CD4-positive, CD25-positive, alpha-beta regulatory T cell (primary cell): ENCODE measurements around the gene RINL. TPM values are rescaled to one million over a fixed set of nuclear protein-coding genes. Genes with fewer than 3 reads are reported as not detected.
A peak's percentile ranks its signal among the peaks of the same experiment; 100 is the strongest.
"Not testable (repeated sequence)": the region's sequence is repeated elsewhere in the genome, so short reads cannot be mapped to it uniquely, and the experiment has no call there.

Experiments used
- ATAC-seq, 2 donors: fragments of 150-1000 bp; cut with Tn5 transposase; one replicate each; pipeline ENCODE4 v1.10.0; 2021; ENCODE audit warnings: low read depth in 2 of 2, moderate number of reproducible peaks in 2 of 2, moderate library complexity in 1 of 2
- DNase-seq, 3 donors: peaks; one replicate each; pipeline versions ENCODE4 v3.0.0 to v3.0.0-alpha.2; 2012 to 2022; ENCODE audit warnings: mixed read lengths in 1 of 3
- H3K27ac ChIP-seq: one replicate; pipeline ENCODE4 v1.7.0; 2013; ENCODE audit warnings: mild to moderate bottlenecking, low read length; ENCODE audit not compliant: insufficient read depth, poor library complexity, severe bottlenecking
- H3K27me3 ChIP-seq: one replicate; pipeline ENCODE4 v1.7.0; 2013; ENCODE audit warnings: low read length; ENCODE audit not compliant: control insufficient read depth, insufficient read depth
- H3K36me3 ChIP-seq: one replicate; pipeline ENCODE4 v1.7.0; 2013; ENCODE audit warnings: mild to moderate bottlenecking, low read length, moderate library complexity; ENCODE audit not compliant: control insufficient read depth, insufficient read depth
- H3K4me1 ChIP-seq: 2 replicates; pipeline ENCODE4 v1.7.0; 2013; ENCODE audit warnings: mild to moderate bottlenecking, low read length; ENCODE audit not compliant: insufficient read depth, control insufficient read depth, poor library complexity, severe bottlenecking
- H3K4me3 ChIP-seq: one replicate; pipeline ENCODE4 v1.7.0; 2013; ENCODE audit warnings: low read depth, mild to moderate bottlenecking, low read length, moderate library complexity
- H3K9me3 ChIP-seq, 2 experiments: 1 replicate in 1 of 2; 2 replicates in 1 of 2; pipeline ENCODE4 v1.7.0; 2013; ENCODE audit warnings: low read length in 2 of 2, mild to moderate bottlenecking in 1 of 2, moderate library complexity in 1 of 2; ENCODE audit not compliant: control insufficient read depth in 2 of 2
- H3K27ac Mint-ChIP-seq, 3 donors: one replicate each; pipeline ENCODE4 v1.8.0; 2020 to 2022; ENCODE audit warnings: mild to moderate bottlenecking in 3 of 3, mixed read lengths in 3 of 3, moderate library complexity in 2 of 3
- H3K27me3 Mint-ChIP-seq: one replicate; pipeline ENCODE4 v1.8.0; 2022; ENCODE audit warnings: mild to moderate bottlenecking, mixed read lengths
- H3K36me3 Mint-ChIP-seq: one replicate; pipeline ENCODE4 v1.8.0; 2020; ENCODE audit warnings: mixed read lengths
- H3K4me1 Mint-ChIP-seq, 4 donors: one replicate each; pipeline ENCODE4 v1.8.0; 2020 to 2022; ENCODE audit warnings: mixed read lengths in 4 of 4, mild to moderate bottlenecking in 1 of 4
- H3K4me3 Mint-ChIP-seq, 4 donors: one replicate each; pipeline ENCODE4 v1.8.0; 2020 to 2022; ENCODE audit warnings: mild to moderate bottlenecking in 4 of 4, mixed read lengths in 4 of 4, moderate library complexity in 3 of 4
- H3K9me3 Mint-ChIP-seq, 7 donors: one replicate each; pipeline ENCODE4 v1.8.0; 2020 to 2022; ENCODE audit warnings: mixed read lengths in 7 of 7, mild to moderate bottlenecking in 3 of 7, moderate library complexity in 2 of 7
- polyA plus RNA-seq, 4 donors: library from polyadenylated mRNA; unstranded; fragments of 300-500 nt; fragmentation: Illumina TruSeq; gene quantifications; one replicate each; pipeline ENCODE4 v1.2.3, GENCODE V29; 2021
- total RNA-seq: library from RNA; stranded (reverse); gene quantifications from one replicate; pipeline ENCODE4 v1.2.3, GENCODE V29; 2022

The RINL gene
- total and polyA plus RNA-seq, 5 donors from 2014 or later = 30.1 to 48.9 (median 38.5) TPM

DNA sequence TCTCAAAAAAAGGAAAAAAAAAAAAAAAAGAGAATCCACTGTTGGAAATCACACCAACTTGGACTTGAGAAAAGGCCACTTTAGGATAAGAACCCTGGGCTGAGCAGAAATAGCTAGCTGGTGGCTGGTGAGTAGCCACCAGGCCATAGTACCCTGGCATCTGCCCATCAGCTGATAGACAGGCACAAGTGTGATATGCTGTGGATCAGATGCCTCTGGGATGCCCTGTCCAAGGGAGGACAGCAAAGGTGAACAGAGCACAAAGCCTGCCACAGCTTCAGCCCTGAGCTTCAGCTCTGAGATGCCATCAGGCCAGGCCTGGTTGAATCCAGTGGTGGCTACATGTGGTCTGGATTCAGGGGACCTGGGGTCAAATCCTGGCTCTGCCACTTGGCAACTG is 12.6 kb upstream of the RINL start:
- peaks cover 31% of the 10 kb centered on the region for H3K36me3 ChIP-seq
- peaks cover 5% of the 10 kb centered on the region for H3K36me3 Mint-ChIP-seq
- H3K4me1 ChIP-seq = peaks cover 3% of the 10 kb centered on the region
- no peaks in the 10 kb centered on the region for H3K27me3 ChIP-seq
- no peaks in the 10 kb centered on the region for H3K9me3 Mint-ChIP-seq
- no peaks in the 10 kb centered on the region for H3K9me3 ChIP-seq
- no peak overlapping the region for H3K27ac ChIP-seq
- H3K4me1 Mint-ChIP-seq = peaks cover 0 to 14% (median 4%) of the 10 kb centered on the region in 4 donors
- no peak overlapping the region for H3K4me3 ChIP-seq
- no peak overlapping the region for H3K27ac Mint-ChIP-seq
- ATAC-seq = no peak
- no peak overlapping the region for H3K4me3 Mint-ChIP-seq
- DNase-seq = no peak
- H3K27me3 Mint-ChIP-seq = no peaks in the 10 kb centered on the region

GRCh38 chr19:38889803-38890202 is 11.7 kb upstream of the RINL start:
- H3K36me3 ChIP-seq = peaks cover 31% of the 10 kb centered on the region

DNA sequence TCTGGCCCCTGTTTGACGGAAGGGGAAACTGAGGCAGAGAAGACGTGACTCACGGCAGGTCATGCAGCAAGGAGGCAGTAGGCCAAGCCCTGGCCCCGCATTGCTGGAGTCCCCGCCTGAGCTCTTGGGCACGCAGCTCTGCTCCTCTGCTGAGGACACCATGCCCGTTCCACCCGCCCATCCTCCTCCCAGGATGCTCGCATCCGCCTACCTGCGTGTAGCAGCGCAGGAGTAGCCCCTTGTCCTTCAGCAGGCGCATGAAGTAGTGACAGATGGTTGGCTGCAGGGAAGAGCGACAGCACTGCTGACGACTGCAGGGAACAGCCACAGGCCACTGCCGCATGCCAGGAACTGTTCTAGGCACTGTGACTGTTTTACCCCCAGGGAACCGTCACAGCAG is 10.8 kb upstream of the RINL start:
- Mint-ChIP-seq H3K9me3 (no peaks in the 10 kb centered on the region), H3K27ac (no peak overlapping the region), H3K4me3 (no peak overlapping the region), H3K4me1 (peaks cover 0 to 10% (median 0%) of the 10 kb centered on the region in 4 donors), H3K36me3 (peaks cover 5% of the 10 kb centered on the region), H3K27me3 (no peaks in the 10 kb centered on the region)
- Histone ChIP-seq H3K36me3 (peaks cover 29% of the 10 kb centered on the region), H3K4me1 (peaks cover 3% of the 10 kb centered on the region), H3K9me3 (no peaks in the 10 kb centered on the region), H3K27me3 (no peaks in the 10 kb centered on the region), H3K27ac (no peak overlapping the region), H3K4me3 (no peak overlapping the region)
- no peak for ATAC-seq
- DNase-seq = no peak

More at GRCh38 chr19:38889803-38890202, 11.7 kb upstream of the RINL start:
- ATAC-seq (no peak), DNase-seq (no peak)
- no peaks in the 10 kb centered on the region for H3K27me3 Mint-ChIP-seq
- no peaks in the 10 kb centered on the region for H3K9me3 Mint-ChIP-seq
- H3K4me1 ChIP-seq = peaks cover 3% of the 10 kb centered on the region
- peaks cover 5% of the 10 kb centered on the region for H3K36me3 Mint-ChIP-seq
- H3K9me3 ChIP-seq = no peaks in the 10 kb centered on the region
- no peaks in the 10 kb centered on the region for H3K27me3 ChIP-seq
- peak overlapping the region in 1 of 3 donors; percentile 89 for H3K27ac Mint-ChIP-seq
- no peak overlapping the region for H3K4me3 ChIP-seq
- no peak overlapping the region for H3K27ac ChIP-seq
- H3K4me3 Mint-ChIP-seq = peak overlapping the region in 1 of 4 donors; percentile 25
- peaks cover 0 to 13% (median 2%) of the 10 kb centered on the region in 4 donors for H3K4me1 Mint-ChIP-seq

DNA sequence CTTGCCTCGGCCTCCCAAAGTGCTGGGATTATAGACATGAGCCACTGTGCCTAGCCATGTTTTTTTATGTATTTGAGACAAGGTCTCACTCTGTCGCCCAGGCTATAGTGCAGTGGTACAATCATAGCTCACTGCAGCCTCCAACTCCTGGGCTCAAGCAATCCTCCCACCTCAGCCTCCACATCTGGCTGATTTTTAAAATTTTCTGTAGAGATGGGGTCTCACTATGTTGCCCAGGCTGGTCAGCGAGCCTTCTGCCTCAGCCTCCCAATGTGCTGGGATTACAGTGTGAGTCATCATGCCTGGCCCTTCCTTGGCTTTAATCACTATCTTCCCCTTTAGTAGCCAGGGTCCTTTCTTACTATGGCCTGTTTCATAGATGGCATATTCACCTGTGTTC is 6.6 kb upstream of the RINL start:
- not testable (repeated sequence) for H3K27ac ChIP-seq, H3K27me3 ChIP-seq, H3K36me3 Mint-ChIP-seq, DNase-seq, H3K27me3 Mint-ChIP-seq, ATAC-seq, H3K4me3 Mint-ChIP-seq, H3K4me3 ChIP-seq, H3K9me3 ChIP-seq, H3K9me3 Mint-ChIP-seq, H3K27ac Mint-ChIP-seq
- Histone ChIP-seq H3K36me3 (peaks cover 15% of the 10 kb centered on the region), H3K4me1 (peaks cover 12% of the 10 kb centered on the region)
- peaks cover 0 to 22% (median 2%) of the 10 kb centered on the region in 4 donors for H3K4me1 Mint-ChIP-seq

GRCh38 chr19:38883286-38883685 is 5.2 kb upstream of the RINL start:
- DNase-seq = no peak
- Mint-ChIP-seq H3K4me1 (peaks cover 0 to 30% (median 6%) of the 10 kb centered on the region in 4 donors), H3K36me3 (peaks cover 5% of the 10 kb centered on the region), H3K4me3 (no peak overlapping the region), H3K9me3 (no peaks in the 10 kb centered on the region), H3K27ac (peak overlapping the region in 2 of 3 donors; percentile 40 to 81), H3K27me3 (no peaks in the 10 kb centered on the region)
- Histone ChIP-seq H3K27ac (no peak overlapping the region), H3K36me3 (peaks cover 1% of the 10 kb centered on the region), H3K4me1 (peaks cover 26% of the 10 kb centered on the region), H3K4me3 (no peak overlapping the region), H3K27me3 (no peaks in the 10 kb centered on the region), H3K9me3 (no peaks in the 10 kb centered on the region)
- no peak for ATAC-seq

GRCh38 chr19:38880882-38881609 is 3.0 kb upstream of the RINL start:
- H3K4me3 Mint-ChIP-seq = peak overlapping the region in 1 of 4 donors; percentile 39
- H3K27ac Mint-ChIP-seq = peak overlapping the region; percentile 80 to 86 (median 82)
- no peaks in the 10 kb centered on the region for H3K9me3 Mint-ChIP-seq
- Histone ChIP-seq H3K4me1 (peaks cover 37% of the 10 kb centered on the region), H3K4me3 (no peak overlapping the region), H3K27me3 (no peaks in the 10 kb centered on the region), H3K9me3 (no peaks in the 10 kb centered on the region), H3K36me3 (peaks cover 4% of the 10 kb centered on the region), H3K27ac (peak overlapping the region; percentile 54)
- no peaks in the 10 kb centered on the region for H3K27me3 Mint-ChIP-seq
- DNase-seq (no peak), ATAC-seq (no peak)
- H3K4me1 Mint-ChIP-seq = peaks cover 4 to 42% (median 13%) of the 10 kb centered on the region in 4 donors
- peaks cover 8% of the 10 kb centered on the region for H3K36me3 Mint-ChIP-seq

- Mint-ChIP-seq H3K9me3 (no peaks in the 10 kb centered on the region), H3K36me3 (peaks cover 9% of the 10 kb centered on the region), H3K27ac (peak overlapping the region; percentile 79 to 83 (median 82)), H3K27me3 (no peaks in the 10 kb centered on the region), H3K4me3 (peak overlapping the region in 3 of 4 donors; percentile 46 to 77 (median 63)), H3K4me1 (peaks cover 4 to 46% (median 13%) of the 10 kb centered on the region in 4 donors)
- H3K4me3 ChIP-seq = no peak overlapping the region
- peak overlapping the region; percentile 54 for H3K27ac ChIP-seq
- H3K36me3 ChIP-seq = peaks cover 4% of the 10 kb centered on the region
- DNase-seq = no peak
- peaks cover 37% of the 10 kb centered on the region for H3K4me1 ChIP-seq
- H3K9me3 ChIP-seq = no peaks in the 10 kb centered on the region
- ATAC-seq = no peak
- no peaks in the 10 kb centered on the region for H3K27me3 ChIP-seq
These were observed 2.2 kb upstream of the RINL start for GRCh38 chr19:38880076-38880881.
